NCI-H524 (cell line): ENCODE data around the gene SSUH2.

Experiments used
- DNase-seq, 2 experiments: peaks; one replicate each; lab custom pipeline; 2025; lab: John Stamatoyannopoulos, UW

The SSUH2 gene

GRCh38 chr3:8579943-8580342 is 64.7 kb downstream of the SSUH2 start:
- no peak for DNase-seq

- no peak for DNase-seq
Observed at GRCh38 chr3:8579096-8579495, 65.5 kb downstream of the SSUH2 start.

- no peak for DNase-seq
Observed at GRCh38 chr3:8578282-8578681, 66.3 kb downstream of the SSUH2 start.

- no peak for DNase-seq
Observed at GRCh38 chr3:8576841-8577571, 67.6 kb downstream of the SSUH2 start.

GRCh38 chr3:8576436-8576835 is 68.2 kb downstream of the SSUH2 start:
- no peak for DNase-seq

GRCh38 chr3:8575364-8576104 is 69.1 kb downstream of the SSUH2 start:
- DNase-seq: no peak

- DNase-seq: no peak
Observed at GRCh38 chr3:8574670-8575322, 69.8 kb downstream of the SSUH2 start.

- DNase-seq: no peak
Observed at GRCh38 chr3:8574040-8574669, 70.4 kb downstream of the SSUH2 start.

GRCh38 chr3:8573342-8573926 is 71.2 kb downstream of the SSUH2 start:
- no peak for DNase-seq

- no peak for DNase-seq
Observed at GRCh38 chr3:8571256-8571655, 73.3 kb downstream of the SSUH2 start.
